Activated CD4-positive, alpha-beta T cell treated with anti-CD3 and anti-CD28 coated beads, Interleukin-2, amount 50 U/mL, for 1 hour (primary cell): Measurements from ENCODE around the gene WIPF1.

Experiments
- DNase-seq: peaks from one replicate; pipeline ENCODE4 v3.0.0-alpha.2; 2020

The WIPF1 gene

DNA sequence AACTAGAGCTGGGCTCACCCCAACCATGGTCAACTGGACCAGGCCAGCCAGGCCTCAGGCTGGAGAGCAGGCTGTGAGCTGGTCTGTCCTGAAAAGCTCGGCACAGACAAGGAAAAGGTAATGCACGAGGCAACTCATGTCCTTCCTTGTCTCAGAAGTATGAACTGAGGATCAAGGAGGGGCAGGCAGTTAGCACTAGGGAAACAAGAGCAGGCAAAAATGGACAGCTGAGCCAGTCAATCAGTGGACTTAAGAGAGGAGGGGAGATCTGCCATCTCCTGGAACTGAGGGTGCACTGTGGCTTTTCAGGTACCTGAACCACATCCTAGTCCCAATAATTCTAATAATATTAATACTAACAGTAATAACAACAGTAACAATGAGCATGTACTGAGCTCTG, 20.6 kb upstream of the WIPF1 start:
- DNase-seq: no peak

GRCh38 chr2:174617718-174618117, 20.1 kb upstream of the WIPF1 start:
- DNase-seq: no peak

GRCh38 chr2:174617120-174617519, 19.5 kb upstream of the WIPF1 start:
- DNase-seq: no peak

DNA sequence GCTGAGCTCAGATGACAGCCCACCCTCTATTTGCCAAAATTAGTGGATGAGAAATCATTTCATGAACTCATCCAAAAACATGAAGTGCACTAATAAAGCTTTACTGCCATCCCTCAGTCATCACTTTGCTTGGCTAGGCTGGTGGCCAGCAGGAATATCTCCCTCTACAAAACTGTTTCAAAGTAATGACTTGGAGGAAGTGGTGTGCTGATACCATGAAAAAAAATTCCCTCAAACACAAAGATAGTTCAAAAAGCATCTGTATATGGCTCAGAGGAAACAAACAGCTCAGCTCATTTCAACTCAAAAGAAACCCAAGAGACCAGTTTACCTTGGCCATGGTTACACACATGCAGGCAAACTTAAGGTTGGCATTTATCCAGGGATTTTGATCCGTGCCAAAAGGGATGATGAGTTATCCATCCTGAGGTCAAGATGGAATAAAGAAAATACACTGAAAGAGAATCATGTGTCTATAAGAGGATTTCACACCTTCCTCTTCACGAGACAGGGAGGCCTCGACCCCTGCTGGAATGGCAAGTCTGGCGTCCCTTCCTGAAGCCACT, 18.4 kb upstream of the WIPF1 start:
- DNase-seq: no peak

- no peak for DNase-seq
Measured at GRCh38 chr2:174614261-174614660, 16.7 kb upstream of the WIPF1 start.

DNA sequence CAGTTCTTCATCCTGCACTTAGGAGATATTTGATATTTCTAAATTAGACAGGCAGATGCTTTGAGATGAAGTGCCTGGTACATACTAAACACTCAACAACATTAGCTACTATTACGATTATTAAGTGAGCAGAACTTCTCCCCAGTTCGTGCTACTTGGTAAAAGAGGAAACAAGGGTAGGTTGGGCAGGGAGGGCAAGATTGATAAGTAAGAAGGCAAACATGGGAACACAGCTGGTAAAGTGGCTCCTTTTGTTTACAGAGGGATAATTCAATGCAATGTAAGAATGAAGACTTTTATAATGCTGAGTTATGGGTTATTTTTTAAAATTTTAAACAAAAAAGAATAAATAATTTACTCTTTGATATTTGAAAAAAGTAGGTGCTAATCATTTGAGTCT, 15.9 kb upstream of the WIPF1 start:
- no peak for DNase-seq

DNA sequence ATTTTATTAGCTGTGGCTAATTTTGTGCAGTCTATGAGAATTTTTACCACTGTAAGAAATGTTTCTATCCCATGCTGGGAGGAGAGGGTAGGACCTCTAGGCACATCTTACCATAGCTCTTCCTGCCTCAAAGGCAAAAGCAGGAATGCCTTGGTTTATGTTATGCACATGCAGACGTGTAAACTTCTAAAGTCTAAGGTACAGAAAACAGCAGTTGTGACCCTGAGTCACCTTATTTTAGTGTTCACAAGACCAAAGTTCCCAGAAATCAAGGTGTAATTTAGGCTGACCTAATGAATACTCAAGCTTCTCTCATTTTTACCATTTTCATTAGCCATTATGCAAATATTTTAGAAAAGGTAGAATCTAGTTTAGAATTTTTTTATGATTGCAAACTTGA, 15.4 kb upstream of the WIPF1 start:
- no peak for DNase-seq

- DNase-seq: no peak
Measured at GRCh38 chr2:174611854-174612253, 14.2 kb upstream of the WIPF1 start.

GRCh38 chr2:174611006-174611405, 13.4 kb upstream of the WIPF1 start:
- DNase-seq: no peak

- DNase-seq: no peak
Measured at GRCh38 chr2:174610243-174610995, 12.8 kb upstream of the WIPF1 start.

GRCh38 chr2:174609261-174609660, 11.7 kb upstream of the WIPF1 start:
- no peak for DNase-seq

DNA sequence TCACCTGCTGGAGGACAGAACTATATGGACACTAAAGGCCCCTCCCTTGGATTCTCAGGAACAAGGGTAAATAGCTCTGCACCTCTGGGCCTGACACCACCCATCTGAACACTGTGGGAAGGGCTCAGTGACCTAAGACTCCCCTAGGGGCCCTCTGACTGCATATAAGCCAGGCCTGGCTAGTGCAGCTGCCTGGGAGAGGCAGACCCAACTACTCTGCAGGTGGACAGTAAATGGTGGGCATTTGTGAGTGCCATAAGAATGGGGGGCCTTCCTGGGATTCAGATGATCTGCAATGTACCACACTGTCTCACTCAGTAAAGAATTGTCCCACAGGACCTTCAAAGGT, 11.2 kb upstream of the WIPF1 start:
- DNase-seq: no peak

- no peak for DNase-seq
Measured at GRCh38 chr2:174607989-174608865, 10.6 kb upstream of the WIPF1 start.

- DNase-seq: no peak
Measured at GRCh38 chr2:174607584-174607983, 10.0 kb upstream of the WIPF1 start.

DNA sequence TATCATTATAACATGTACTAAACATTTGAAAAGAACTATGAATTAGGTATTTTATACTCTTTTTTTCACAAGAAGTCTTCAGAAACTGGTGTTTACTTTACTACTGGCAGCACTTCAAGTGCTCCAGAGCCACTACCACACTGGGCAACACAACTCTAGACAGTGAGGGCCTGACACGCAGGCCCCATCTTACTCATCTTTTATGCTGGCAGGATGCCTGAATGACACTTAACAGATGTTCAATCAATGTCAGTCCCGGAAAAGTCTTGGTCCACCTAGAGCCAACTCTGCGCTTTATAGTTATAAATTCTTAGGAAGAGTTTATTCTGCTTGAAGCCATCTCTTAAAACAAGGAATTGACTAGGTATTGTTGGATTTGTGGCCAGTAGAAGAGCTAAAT, 8.7 kb upstream of the WIPF1 start:
- no peak for DNase-seq

DNA sequence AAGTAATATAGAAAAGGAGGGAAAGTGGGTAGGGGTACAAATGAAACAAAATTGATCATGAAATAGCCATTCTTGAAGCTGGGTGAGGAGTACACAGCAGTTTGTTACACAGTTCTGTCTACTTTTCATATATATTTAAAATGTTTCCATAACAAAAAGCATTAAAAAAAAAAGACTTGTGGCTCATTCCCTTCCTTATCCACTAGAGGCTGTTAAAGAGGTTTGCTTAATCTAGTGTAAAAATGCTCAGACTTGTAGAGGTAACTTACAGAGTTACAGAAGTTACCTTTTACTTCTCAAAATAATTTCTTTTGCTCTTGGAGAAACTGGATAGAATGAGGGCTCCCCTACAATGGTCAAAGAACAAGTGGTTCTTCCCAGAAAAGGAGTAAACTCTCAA, 8.1 kb upstream of the WIPF1 start:
- DNase-seq: no peak

- peak; percentile 53 for DNase-seq
Measured at GRCh38 chr2:174603280-174603679, 5.7 kb upstream of the WIPF1 start.

GRCh38 chr2:174602745-174603144, 5.1 kb upstream of the WIPF1 start:
- DNase-seq: no peak

- DNase-seq: no peak
Measured at GRCh38 chr2:174600349-174600748, 2.7 kb upstream of the WIPF1 start.

DNA sequence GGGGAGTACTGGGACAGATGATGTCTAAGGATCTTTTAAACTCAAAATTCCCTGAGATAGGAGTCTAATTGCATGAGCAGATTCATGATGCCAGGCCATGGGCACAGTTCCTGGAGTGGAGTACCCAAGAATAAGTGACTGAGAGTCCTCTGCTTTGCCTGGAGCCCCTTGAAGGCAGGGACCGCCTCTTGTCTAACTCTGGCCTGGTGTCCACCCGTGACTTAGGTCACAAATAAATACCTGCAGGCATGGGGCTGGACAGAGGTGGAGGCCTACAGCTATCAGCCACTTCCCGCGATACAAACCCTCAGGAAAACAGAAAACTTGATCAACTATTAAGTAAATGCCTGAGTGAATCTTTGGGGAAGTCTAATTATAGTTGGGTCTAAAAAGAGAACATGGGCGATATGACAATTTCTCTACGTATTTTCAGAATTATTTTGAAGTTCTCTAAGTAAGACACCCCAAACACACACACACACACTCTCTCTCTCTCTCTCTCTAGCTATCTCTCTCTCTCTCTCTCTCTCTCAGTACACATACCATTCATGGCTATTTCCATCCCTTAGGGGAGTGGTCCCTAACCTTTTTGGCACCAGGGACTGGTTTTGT, 1.8 kb upstream of the WIPF1 start:
- DNase-seq: no peak

DNA sequence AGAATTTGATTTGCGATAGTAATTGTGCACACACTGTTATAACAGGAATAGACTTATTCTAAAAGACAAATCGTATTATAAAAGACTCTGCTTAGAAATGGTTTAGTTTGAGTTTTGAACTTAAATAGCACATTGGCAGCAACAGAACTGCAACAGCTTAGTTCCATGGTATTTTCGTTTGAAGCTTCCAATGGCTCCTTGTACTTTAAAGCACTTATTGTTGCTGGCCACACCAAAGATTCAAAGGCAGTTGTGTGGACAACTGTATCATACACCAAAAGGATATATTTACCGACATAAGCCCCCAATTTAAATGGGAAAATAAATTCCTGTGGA, 627 bp downstream of the WIPF1 start:
- DNase-seq: no peak

- DNase-seq: no peak
Measured at GRCh38 chr2:174595891-174596397, 1.7 kb downstream of the WIPF1 start.

GRCh38 chr2:174595116-174595809, 2.3 kb downstream of the WIPF1 start:
- no peak for DNase-seq
